GM10266 (cell line): Measurements from ENCODE around the gene LDLRAD2.

Experiments
- DNase-seq: peaks from one replicate; pipeline ENCODE4 v3.0.0; 2012; ENCODE audit errors: extremely low spot score
- TF ChIP-seq, protein P1 (sequence below): IDR thresholded peaks from 2 replicates; pipeline ENCODE4 v1.5.1; 2012; ENCODE audit warnings: mild to moderate bottlenecking, low read depth; ENCODE audit not compliant: control insufficient read depth, insufficient read depth; ENCODE audit errors: missing control alignments

The LDLRAD2 gene

GRCh38 chr1:21836010-21836409, 23.9 kb downstream of the LDLRAD2 start:
- DNase-seq, result no peak
- TF ChIP-seq, protein P1, sequence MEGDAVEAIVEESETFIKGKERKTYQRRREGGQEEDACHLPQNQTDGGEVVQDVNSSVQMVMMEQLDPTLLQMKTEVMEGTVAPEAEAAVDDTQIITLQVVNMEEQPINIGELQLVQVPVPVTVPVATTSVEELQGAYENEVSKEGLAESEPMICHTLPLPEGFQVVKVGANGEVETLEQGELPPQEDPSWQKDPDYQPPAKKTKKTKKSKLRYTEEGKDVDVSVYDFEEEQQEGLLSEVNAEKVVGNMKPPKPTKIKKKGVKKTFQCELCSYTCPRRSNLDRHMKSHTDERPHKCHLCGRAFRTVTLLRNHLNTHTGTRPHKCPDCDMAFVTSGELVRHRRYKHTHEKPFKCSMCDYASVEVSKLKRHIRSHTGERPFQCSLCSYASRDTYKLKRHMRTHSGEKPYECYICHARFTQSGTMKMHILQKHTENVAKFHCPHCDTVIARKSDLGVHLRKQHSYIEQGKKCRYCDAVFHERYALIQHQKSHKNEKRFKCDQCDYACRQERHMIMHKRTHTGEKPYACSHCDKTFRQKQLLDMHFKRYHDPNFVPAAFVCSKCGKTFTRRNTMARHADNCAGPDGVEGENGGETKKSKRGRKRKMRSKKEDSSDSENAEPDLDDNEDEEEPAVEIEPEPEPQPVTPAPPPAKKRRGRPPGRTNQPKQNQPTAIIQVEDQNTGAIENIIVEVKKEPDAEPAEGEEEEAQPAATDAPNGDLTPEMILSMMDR, result no peak

- no peak for DNase-seq
- TF ChIP-seq, protein P1, result no peak
Measured at GRCh38 chr1:21836729-21837128, 24.7 kb downstream of the LDLRAD2 start.

- TF ChIP-seq, protein P1, result no peak
- no peak for DNase-seq
Measured at GRCh38 chr1:21837476-21837875, 25.4 kb downstream of the LDLRAD2 start.

DNA sequence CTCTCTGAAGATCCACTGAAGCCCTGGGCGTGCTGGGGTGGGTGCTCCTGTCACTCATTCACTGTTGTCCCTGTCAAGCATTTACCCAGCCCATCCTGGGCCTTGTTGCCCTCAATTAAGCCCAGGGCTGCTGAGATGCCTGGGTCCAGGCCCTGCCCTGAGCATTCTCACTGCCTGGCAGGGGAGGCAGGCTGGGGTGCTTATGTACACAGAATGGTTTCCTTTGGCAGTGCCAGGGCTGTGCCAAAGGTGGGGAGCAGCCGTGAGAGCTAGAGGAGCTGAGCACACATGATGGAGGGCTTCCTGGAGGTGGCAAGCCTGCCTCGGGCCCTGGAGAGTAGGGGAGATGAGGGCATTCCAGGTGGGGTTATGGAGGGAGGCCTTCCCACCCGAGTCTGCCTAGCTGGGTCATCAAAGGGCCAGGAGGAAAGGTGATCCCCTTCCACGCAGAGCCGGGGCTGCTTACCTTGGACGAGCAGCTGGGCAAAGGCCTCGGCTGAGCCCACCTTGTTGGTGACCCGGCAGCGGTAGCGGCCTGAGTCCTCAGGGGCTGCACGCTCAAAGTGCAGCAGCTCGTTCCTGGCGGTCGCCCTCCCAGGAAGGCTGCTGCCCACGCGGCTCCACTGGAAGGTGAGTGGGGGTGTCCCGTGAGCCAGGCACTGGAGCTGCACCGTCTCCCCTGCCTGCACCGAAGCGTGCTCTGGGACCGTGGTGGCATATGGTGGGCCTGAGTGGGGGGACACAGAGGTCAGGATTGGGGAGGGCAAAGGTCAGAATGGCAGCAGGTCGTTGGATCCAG, 26.5 kb downstream of the LDLRAD2 start:
- TF ChIP-seq, protein P1, result no peak
- no peak for DNase-seq

DNA sequence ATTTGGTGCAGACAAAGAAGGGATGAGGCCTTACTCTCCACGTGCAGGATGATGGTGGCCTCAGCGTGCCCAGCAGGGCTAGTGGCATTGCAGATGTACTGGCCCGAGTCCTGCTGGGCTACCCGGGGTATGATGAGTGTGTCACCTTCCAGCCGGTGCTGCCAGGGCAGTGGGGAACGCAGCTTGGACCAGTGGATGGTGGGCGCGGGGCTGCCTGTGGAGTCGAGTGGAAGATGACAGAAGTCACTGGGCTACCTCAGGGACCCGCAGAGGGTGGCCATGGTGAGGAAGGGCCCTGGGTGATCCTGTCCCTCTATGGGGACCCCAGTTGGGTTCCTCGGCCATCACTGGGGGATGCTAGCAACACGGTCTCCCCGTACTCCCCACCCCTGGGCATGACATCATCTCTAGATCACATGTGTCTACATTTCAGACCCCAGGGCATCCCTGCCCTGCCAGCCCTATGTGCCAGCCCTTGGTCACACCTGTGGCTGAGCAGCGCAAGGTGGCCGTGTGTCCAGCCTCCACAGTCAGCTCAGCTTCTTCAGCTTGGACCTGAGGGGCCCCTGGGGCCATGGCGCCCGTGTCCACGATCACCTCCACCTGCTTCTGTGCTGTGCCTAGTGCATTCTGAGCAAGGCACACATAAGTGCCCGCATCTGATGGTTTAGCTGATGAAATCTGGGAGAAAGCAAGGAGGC, 27.4 kb downstream of the LDLRAD2 start:
- TF ChIP-seq, protein P1, result no peak
- no peak for DNase-seq

DNA sequence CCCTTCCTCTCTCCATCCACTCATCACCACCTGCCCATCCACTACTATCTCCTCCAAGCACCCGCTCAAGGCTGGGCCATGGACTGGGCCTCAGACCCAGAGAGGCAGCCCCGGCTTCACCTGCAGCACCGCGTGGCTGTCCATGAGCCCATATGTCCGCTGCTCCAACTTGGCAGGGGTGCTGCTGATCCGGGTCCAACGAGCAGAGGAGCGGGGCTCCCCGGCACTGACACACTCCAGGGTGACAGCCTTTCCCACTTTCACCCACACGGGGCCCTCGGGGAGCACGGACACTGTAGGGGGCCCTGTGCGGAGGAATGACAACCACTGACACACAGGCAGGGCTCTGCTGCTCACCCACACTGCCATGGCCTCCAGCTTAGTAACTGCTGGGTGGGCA, 28.9 kb downstream of the LDLRAD2 start:
- TF ChIP-seq, protein P1, result no peak

More for the DNA sequence above, 28.9 kb downstream of the LDLRAD2 start:
- no peak for DNase-seq
